ENCODE measurements around the gene CIB2. TPM values are rescaled to one million over a fixed set of nuclear protein-coding genes. Genes with fewer than 3 reads are reported as not detected.

Gene CIB2
- total RNA-seq, 1 donor from 2014 or later, result 18.4 TPM

DNA sequence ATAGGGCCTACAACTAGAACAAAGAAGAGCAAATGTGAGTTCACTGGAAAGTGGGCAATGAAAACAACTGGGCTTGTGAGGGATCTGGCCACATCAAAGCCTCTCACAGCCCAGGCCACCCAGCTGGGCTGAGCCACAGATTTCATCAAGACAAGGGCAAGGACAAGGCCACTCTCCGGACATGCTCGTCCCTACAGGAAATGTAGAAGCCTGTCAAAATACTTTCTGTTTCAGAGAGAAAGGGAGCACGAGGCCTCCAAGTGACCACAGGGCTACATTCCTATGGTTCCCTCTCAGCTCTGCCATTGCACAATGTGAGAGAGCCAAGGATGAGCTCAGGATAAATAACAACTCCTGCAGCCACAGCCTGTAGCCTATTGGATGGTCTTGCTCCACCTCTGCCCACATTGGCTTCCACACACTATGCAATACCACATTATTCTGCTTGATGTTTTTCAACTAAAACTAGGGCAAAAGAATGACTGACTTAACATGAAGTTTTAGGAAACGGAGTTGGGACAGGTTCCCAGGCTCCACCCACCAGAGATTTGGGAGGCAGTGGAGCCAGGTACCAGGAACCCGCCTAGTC lies 65.9 kb downstream of the CIB2 start:
- DNase-seq, result no peak

GRCh38 chr15:78064544-78064943 lies 66.7 kb downstream of the CIB2 start:
- no peak for DNase-seq

GRCh38 chr15:78063970-78064385 lies 67.3 kb downstream of the CIB2 start:
- DNase-seq, result no peak

DNA sequence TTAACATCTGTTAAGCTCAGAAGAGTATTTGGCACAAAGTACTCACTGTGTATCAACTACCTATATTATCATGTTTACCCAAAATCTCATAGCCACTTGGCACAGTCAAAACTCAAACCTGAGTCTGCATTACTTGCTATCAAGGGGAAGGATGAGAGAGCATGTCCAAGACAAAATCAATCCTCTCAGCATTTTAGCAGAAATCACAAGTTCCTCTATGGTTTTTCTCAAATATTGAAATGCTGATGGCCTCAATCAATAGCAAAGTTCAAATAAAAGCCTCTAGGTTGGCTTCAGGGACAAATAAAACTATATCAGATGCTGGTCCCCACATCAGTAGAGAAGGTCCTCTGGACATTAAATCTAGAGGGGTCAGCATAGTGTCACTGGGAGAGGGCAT lies 68.0 kb downstream of the CIB2 start:
- no peak for DNase-seq

GRCh38 chr15:78061963-78062427 lies 69.2 kb downstream of the CIB2 start:
- DNase-seq, result no peak

DNA sequence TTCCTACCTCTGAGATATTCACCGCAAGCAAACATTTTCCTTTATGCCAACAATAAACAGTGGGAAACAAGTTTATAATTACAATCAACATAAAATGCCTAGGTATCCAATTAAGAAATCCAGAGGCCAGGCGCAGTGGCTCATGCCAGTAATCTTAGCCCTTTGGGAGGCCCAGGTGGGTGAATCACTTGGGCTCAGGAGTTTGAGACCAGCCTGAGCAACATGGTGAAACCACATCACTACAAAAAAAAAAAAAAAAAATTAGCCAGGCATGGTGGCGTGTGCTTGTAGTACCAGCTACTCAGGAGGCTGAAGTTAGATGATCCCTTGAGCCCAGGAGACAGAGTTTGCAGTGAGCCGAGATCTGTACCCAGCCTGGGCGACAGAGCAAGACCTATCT lies 71.0 kb downstream of the CIB2 start:
- DNase-seq, result no peak

- DNase-seq, result no peak
Measured at GRCh38 chr15:78059110-78059839, 72.0 kb downstream of the CIB2 start.

DNA sequence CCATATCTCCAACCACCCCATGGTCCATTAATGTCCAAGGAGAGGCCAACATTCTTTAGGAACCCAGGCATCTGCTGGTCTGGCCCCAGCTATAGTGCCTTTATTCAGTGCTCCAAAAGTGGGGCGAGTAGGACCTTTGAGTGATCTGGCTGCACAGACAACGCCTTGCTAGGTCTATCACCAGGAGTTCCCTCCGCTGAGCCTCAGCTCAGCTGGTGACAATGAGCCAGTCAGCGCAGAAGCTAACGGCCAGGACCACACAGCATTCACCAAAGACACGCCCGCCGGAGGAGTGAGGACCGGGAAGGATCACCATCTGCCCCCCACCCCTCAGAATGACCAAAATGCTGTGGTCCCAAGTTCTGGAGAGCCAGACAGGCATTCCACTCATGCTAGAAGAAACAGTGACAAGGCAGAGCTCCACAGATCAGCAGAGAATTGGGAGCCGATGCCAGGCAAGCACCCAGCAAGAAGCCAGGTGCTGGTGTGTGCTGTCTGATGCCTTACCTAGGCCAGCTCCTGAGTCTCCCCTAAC lies 72.8 kb downstream of the CIB2 start:
- DNase-seq, result no peak

- no peak for DNase-seq
Measured at GRCh38 chr15:78057803-78058202, 73.4 kb downstream of the CIB2 start.

GRCh38 chr15:78056714-78057269 lies 74.5 kb downstream of the CIB2 start:
- DNase-seq, result no peak

GRCh38 chr15:78055919-78056713 lies 75.1 kb downstream of the CIB2 start:
- DNase-seq, result no peak

GRCh38 chr15:78054966-78055365 lies 76.3 kb downstream of the CIB2 start:
- no peak for DNase-seq

Small RNA genes lying within 50 kb of the gene (small RNA-seq; reads per million reads assigned to genes)
- not detected for gene RF00092

Other genes starting within 250 kb of the CIB2 start
- gene TBC1D2B, start 53.7 kb downstream of the CIB2 start, total RNA-seq, result 12.3 TPM
- not detected for gene SH2D7, start 38.9 kb downstream of the CIB2 start, total RNA-seq
- gene IDH3A, start 17.9 kb upstream of the CIB2 start, total RNA-seq, result 41.6 TPM
- gene ACSBG1, start 103.1 kb upstream of the CIB2 start, total RNA-seq, result 5.0 TPM
- 30.4 TPM for gene DNAJA4, start 133.1 kb upstream of the CIB2 start, total RNA-seq
- gene SKIC8, start 168.2 kb upstream of the CIB2 start, total RNA-seq, result 55.4 TPM
- 10.5 TPM for gene CRABP1, start 208.9 kb upstream of the CIB2 start, total RNA-seq